Left renal cortex interstitium (tissue), 4 donors: Measurements from ENCODE around the gene SLC38A11. TPM values are rescaled to one million over a fixed set of nuclear protein-coding genes. Genes with fewer than 3 reads are reported as not detected.

Experiments
- DNase-seq, 4 donors: peaks; one replicate each; pipeline ENCODE4 v3.0.0-alpha.2; 2013; ENCODE audit warnings: low read depth in 4 of 4, low spot score in 2 of 4, missing footprints in 1 of 4
- polyA plus RNA-seq, 4 donors: library from polyadenylated mRNA; unstranded; fragments of 120-200 nt; gene quantifications; one replicate each; pipeline ENCODE4 v1.2.1, GENCODE V29; 2013; ENCODE audit not compliant: insufficient read length in 4 of 4

Gene SLC38A11
- polyA plus RNA-seq, 4 donors = 4.5 to 26.2 (median 10.5) TPM

- no peak for DNase-seq
These were observed 108.0 kb downstream of the SLC38A11 start for GRCh38 chr2:164847291-164847690.

GRCh38 chr2:164846276-164846675 is 109.0 kb downstream of the SLC38A11 start:
- DNase-seq = no peak

Other genes starting within 250 kb of the SLC38A11 start
- 100 to 1,000 TPM; 117 to 150 (median 120) TPM for gene COBLL1, start 113.7 kb downstream of the SLC38A11 start, polyA plus RNA-seq
- gene SCN3A, start 248.5 kb upstream of the SLC38A11 start, polyA plus RNA-seq = under 1 TPM; 0.14 to 0.90 (median 0.45) TPM